MM.1S (cell line): Measurements from ENCODE around the gene CGN.
A peak's percentile ranks its signal among the peaks of the same experiment; 100 is the strongest.

Experiments
- DNase-seq: peaks from one replicate; pipeline ENCODE4 v3.0.0-alpha.2; 2015
- H2AFZ ChIP-seq: fragments of 300-600 bp; sonication (generic); 2 replicates; pipeline ENCODE4 v1.6.0; 2016; ENCODE audit warnings: antibody characterized with exemption, low read length
- H3F3A ChIP-seq: fragments of 300-600 bp; sonication (generic); 2 replicates; pipeline ENCODE4 v1.6.1; 2016; ENCODE audit warnings: mild to moderate bottlenecking, antibody characterized with exemption, low read length, moderate library complexity, mixed read lengths; ENCODE audit not compliant: insufficient read depth
- H3K27ac ChIP-seq: fragments of 300-600 bp; sonication (generic); 2 replicates; pipeline ENCODE4 v1.5.1; 2016; ENCODE audit warnings: mild to moderate bottlenecking, low read length
- H3K27me3 ChIP-seq: fragments of 300-600 bp; sonication (generic); replicated peaks from 2 replicates; pipeline ENCODE4 v1.6.0; 2016; ENCODE audit warnings: low read length; ENCODE audit not compliant: insufficient read depth
- H3K36me3 ChIP-seq: fragments of 300-600 bp; sonication (generic); replicated peaks from 2 replicates; pipeline ENCODE4 v1.6.1; 2016; ENCODE audit warnings: mild to moderate bottlenecking, low read length, mixed read lengths; ENCODE audit not compliant: insufficient read depth
- H3K4me1 ChIP-seq: fragments of 300-600 bp; sonication (generic); 2 replicates; pipeline ENCODE4 v1.6.1; 2016; ENCODE audit warnings: low read length, mixed read lengths
- H3K4me2 ChIP-seq: fragments of 300-600 bp; sonication (generic); 2 replicates; pipeline ENCODE4 v1.6.0; 2016; ENCODE audit warnings: low read depth, low read length
- H3K4me3 ChIP-seq: fragments of 300-600 bp; sonication (generic); 2 replicates; pipeline ENCODE4 v1.5.1; 2016; ENCODE audit warnings: low read length, mixed read lengths
- H3K79me2 ChIP-seq: fragments of 300-600 bp; sonication (generic); 2 replicates; pipeline ENCODE4 v1.6.1; 2016; ENCODE audit warnings: mixed run types, low read length, mixed read lengths
- H3K9ac ChIP-seq: fragments of 300-600 bp; sonication (generic); 2 replicates; pipeline ENCODE4 v1.6.1; 2016; ENCODE audit warnings: low read length, mixed read lengths
- H3K9me2 ChIP-seq: fragments of 300-600 bp; sonication (generic); replicated peaks from 2 replicates; pipeline ENCODE4 v1.6.1; 2016; ENCODE audit warnings: mild to moderate bottlenecking, low read length, mixed read lengths; ENCODE audit not compliant: insufficient read depth
- H3K9me3 ChIP-seq: fragments of 300-600 bp; sonication (generic); replicated peaks from 2 replicates; pipeline ENCODE4 v1.6.1; 2016; ENCODE audit warnings: mild to moderate bottlenecking, low read length, mixed read lengths; ENCODE audit not compliant: insufficient read depth
- H4K20me1 ChIP-seq: fragments of 300-600 bp; sonication (generic); 2 replicates; pipeline ENCODE4 v1.6.1; 2016; ENCODE audit warnings: mild to moderate bottlenecking, low read length, moderate library complexity, mixed read lengths; ENCODE audit not compliant: insufficient read depth
- CTCF ChIP-seq: fragments of 300-600 bp; sonication (generic); IDR thresholded peaks from 2 replicates; pipeline ENCODE4 v1.5.1; 2016; ENCODE audit warnings: antibody characterized with exemption, low read length, mixed read lengths
- EZH2 ChIP-seq: fragments of 300-600 bp; sonication (generic); optimal IDR thresholded peaks from 2 replicates; pipeline ENCODE3; 2017; ENCODE audit warnings: low read depth, mild to moderate bottlenecking, antibody characterized with exemption, low read length, mixed read lengths
- EZH2phosphoT487 ChIP-seq: fragments of 300-600 bp; sonication (generic); IDR thresholded peaks from 2 replicates; pipeline ENCODE4 v1.6.1; 2018; ENCODE audit warnings: antibody characterized with exemption, low read length

Gene CGN

GRCh38 chr1:151472856-151473731 lies 38.1 kb upstream of the CGN start:
- no peak overlapping the region for H3K27ac ChIP-seq
- DNase-seq, result no peak
- H4K20me1 ChIP-seq, result no peaks in the 10 kb centered on the region
- no peaks in the 10 kb centered on the region for H3K27me3 ChIP-seq
- H3K36me3 ChIP-seq, result no peaks in the 10 kb centered on the region
- H3K9me2 ChIP-seq, result no peaks in the 10 kb centered on the region
- peaks cover 24% of the 10 kb centered on the region for H3K4me1 ChIP-seq
- no peaks in the 10 kb centered on the region for H3K9me3 ChIP-seq
- H3K9ac ChIP-seq, result no peak overlapping the region
- TF ChIP-seq EZH2 (no peak), EZH2phosphoT487 (no peak)
- H3K4me2 ChIP-seq, result peak overlapping the region; percentile 48; the same call in 1 of the 2 replicates
- peak overlapping the region; percentile 12; the same call in 1 of the 2 replicates for H3K4me3 ChIP-seq
- peaks cover 13% of the 10 kb centered on the region for H3F3A ChIP-seq
- peak overlapping the region; percentile 71 for H2AFZ ChIP-seq
- H3K79me2 ChIP-seq, result no peaks in the 10 kb centered on the region

DNA sequence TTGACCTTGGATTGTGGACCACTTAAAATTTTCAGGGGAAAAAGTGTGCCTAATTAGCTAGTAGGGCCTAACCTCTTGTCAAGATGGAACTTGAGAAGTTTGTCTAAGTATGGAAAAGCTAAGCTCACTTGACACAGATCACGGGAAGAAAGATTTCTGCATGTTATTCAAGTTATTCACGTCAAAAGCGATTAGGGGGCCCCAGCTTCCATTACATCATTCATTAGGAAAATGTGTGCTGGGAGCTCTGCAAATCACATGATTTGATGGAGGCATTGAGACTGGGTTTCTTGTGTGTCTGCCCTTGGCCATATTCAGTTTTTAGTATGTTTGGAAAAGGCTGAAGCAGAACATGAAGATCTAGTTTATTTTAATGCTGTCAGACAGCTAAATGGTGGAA lies 36.4 kb upstream of the CGN start:
- Histone ChIP-seq H3K27ac (peak overlapping the region; percentile 78), H3K27me3 (no peaks in the 10 kb centered on the region), H3K9me3 (no peaks in the 10 kb centered on the region), H3K4me3 (no peak overlapping the region), H4K20me1 (no peaks in the 10 kb centered on the region), H3F3A (peaks cover 13% of the 10 kb centered on the region), H3K9ac (0 out of 2 replicates have a peak overlapping the region, but pooled peaks have one; percentile 34), H3K36me3 (no peaks in the 10 kb centered on the region), H2AFZ (peak overlapping the region; percentile 47), H3K79me2 (no peaks in the 10 kb centered on the region), H3K4me1 (peaks cover 28% of the 10 kb centered on the region), H3K4me2 (peak overlapping the region; percentile 76), H3K9me2 (no peaks in the 10 kb centered on the region)
- DNase-seq, result no peak
- no peak for TF ChIP-seq EZH2phosphoT487
- TF ChIP-seq EZH2, result no peak
- TF ChIP-seq CTCF, result 0 out of 2 replicates have a peak, but pooled peaks have one; percentile 5

DNA sequence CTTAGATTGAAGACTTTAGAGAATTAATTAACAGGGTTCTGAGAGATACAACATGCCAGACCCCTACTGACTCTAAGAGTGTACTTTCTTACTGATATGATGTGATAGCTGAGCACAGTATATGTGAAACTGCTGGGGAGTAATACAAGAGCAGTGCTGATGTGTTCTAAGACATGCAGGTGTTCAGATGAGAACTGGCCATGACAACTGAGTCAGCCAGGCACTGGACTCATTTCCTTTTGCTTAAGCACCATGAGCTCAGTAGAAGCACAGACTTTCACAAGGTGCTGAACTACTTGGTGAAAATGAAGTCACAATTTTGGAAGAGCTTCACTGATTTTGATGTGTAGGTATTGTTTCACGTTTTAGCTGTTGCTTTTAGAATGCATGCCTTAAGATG lies 36.0 kb upstream of the CGN start:
- H3K9me3 ChIP-seq, result no peaks in the 10 kb centered on the region
- H2AFZ ChIP-seq, result peak overlapping the region; percentile 47
- H3K27me3 ChIP-seq, result no peaks in the 10 kb centered on the region
- no peaks in the 10 kb centered on the region for H3K79me2 ChIP-seq
- peak overlapping the region; percentile 34 for H3K9ac ChIP-seq
- H3K36me3 ChIP-seq, result no peaks in the 10 kb centered on the region
- peaks cover 28% of the 10 kb centered on the region for H3K4me1 ChIP-seq
- peak; percentile 95 for DNase-seq
- TF ChIP-seq EZH2phosphoT487, result no peak
- no peak for TF ChIP-seq EZH2
- TF ChIP-seq CTCF, result no peak
- no peaks in the 10 kb centered on the region for H3K9me2 ChIP-seq
- H3K4me2 ChIP-seq, result peak overlapping the region; percentile 76
- peak overlapping the region; percentile 12 for H3K4me3 ChIP-seq
- H3F3A ChIP-seq, result peaks cover 13% of the 10 kb centered on the region
- no peaks in the 10 kb centered on the region for H4K20me1 ChIP-seq
- H3K27ac ChIP-seq, result peak overlapping the region; percentile 78

GRCh38 chr1:151476083-151476482 lies 35.1 kb upstream of the CGN start:
- H2AFZ ChIP-seq, result no peak overlapping the region
- H4K20me1 ChIP-seq, result no peaks in the 10 kb centered on the region
- H3K4me2 ChIP-seq, result no peak overlapping the region
- no peaks in the 10 kb centered on the region for H3K79me2 ChIP-seq
- no peaks in the 10 kb centered on the region for H3K27me3 ChIP-seq
- H3K9ac ChIP-seq, result no peak overlapping the region
- DNase-seq, result peak; percentile 62
- no peak overlapping the region for H3K4me3 ChIP-seq
- peaks cover 13% of the 10 kb centered on the region for H3F3A ChIP-seq
- H3K27ac ChIP-seq, result no peak overlapping the region
- H3K4me1 ChIP-seq, result peaks cover 28% of the 10 kb centered on the region
- H3K36me3 ChIP-seq, result no peaks in the 10 kb centered on the region
- H3K9me3 ChIP-seq, result no peaks in the 10 kb centered on the region
- TF ChIP-seq EZH2 (no peak), CTCF (no peak), EZH2phosphoT487 (no peak)
- no peaks in the 10 kb centered on the region for H3K9me2 ChIP-seq
